ENCODE results near the gene TRDN. TPM values are rescaled to one million over a fixed set of nuclear protein-coding genes. Genes with fewer than 3 reads are reported as not detected.

The TRDN gene
- total and polyA plus RNA-seq, 4 donors = 0.04 to 0.11 (median 0.05) TPM; not detected in 1

DNA sequence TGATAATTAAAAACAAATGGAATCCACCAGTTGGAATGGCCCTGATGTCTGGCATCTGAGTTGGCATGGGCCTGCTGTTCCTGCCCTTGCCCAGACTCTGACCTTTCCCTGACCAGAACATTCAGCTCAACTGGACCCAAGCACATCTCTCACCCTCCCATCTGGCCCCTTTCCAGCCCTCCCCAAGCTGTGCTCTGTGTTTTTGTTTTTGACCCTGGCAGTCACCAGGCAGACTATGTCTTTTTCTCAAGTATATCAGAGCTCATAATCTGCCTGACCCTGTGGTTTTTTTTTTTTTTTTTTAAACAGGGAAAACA, 117.6 kb downstream of the TRDN start:
- H3K27ac ChIP-seq (ENCODE audit: low read depth in 1 of 2, low read length in 1 of 2) = peak overlapping the region in 1 of 2 donors; percentile 81
- DNase-seq (no peak), ATAC-seq (ENCODE audit: insufficient read depth, low FRiP score) (no peak)
- TF ChIP-seq, protein P1, sequence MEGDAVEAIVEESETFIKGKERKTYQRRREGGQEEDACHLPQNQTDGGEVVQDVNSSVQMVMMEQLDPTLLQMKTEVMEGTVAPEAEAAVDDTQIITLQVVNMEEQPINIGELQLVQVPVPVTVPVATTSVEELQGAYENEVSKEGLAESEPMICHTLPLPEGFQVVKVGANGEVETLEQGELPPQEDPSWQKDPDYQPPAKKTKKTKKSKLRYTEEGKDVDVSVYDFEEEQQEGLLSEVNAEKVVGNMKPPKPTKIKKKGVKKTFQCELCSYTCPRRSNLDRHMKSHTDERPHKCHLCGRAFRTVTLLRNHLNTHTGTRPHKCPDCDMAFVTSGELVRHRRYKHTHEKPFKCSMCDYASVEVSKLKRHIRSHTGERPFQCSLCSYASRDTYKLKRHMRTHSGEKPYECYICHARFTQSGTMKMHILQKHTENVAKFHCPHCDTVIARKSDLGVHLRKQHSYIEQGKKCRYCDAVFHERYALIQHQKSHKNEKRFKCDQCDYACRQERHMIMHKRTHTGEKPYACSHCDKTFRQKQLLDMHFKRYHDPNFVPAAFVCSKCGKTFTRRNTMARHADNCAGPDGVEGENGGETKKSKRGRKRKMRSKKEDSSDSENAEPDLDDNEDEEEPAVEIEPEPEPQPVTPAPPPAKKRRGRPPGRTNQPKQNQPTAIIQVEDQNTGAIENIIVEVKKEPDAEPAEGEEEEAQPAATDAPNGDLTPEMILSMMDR (IDR thresholded peaks at IDR 0.05; ENCODE audit: control extremely low read depth, extremely low read depth) = no peak
- no peaks in the 10 kb centered on the region for H3K36me3 ChIP-seq (ENCODE audit: control insufficient read depth in 4 of 4, insufficient read depth in 4 of 4, low read length in 4 of 4)
- H3K4me3 ChIP-seq = no peak overlapping the region
- no peaks in the 10 kb centered on the region for H3K27me3 ChIP-seq (ENCODE audit: control insufficient read depth in 3 of 3, insufficient read depth in 3 of 3, low read length in 2 of 3)
- H3K4me1 ChIP-seq (ENCODE audit: control insufficient read depth in 5 of 5, insufficient read depth in 5 of 5, low read length in 5 of 5) = no peaks in the 10 kb centered on the region
- H3K9me3 ChIP-seq (ENCODE audit: control insufficient read depth in 4 of 4, insufficient read depth in 3 of 4, low read length in 3 of 4) = peaks cover 0 to 3% (median 0%) of the 10 kb centered on the region in 4 donors
- H3K9ac ChIP-seq (ENCODE audit: insufficient read depth in 1 of 2, low read length in 2 of 2) = no peak overlapping the region

DNA sequence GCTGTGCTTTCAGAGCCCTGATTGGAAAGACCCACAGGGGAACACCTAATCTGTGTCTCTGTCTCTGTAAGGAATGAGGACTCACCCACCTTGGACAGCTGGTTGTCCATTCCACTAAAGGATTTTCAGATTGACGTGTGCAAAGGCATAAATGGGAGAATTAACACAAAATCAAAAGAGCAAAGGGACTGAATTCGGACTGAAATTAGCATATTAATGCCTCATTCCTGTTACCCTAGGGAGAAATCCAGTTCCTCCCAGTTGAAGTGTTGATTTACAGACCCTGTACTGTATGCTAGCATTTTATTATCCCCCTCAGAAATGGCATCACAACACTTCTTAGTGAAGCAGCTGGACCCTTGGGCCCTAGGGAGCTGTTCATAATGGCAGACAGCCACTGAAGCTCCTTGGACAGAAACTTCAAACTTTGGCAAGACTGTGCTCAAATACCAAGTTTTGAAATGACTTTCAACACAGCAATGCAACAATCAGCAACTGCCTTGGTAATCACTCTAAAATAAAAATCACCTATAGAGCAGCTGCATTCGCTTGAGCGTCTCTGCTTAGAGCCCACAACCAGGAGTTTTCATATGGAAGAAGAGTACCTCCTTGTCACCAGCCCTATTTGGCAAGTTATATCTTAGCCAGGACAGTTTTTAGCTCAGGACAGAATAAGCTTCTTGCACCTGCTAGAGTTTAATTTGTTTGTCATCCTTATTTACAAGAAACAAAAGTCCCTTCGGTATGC, 118.1 kb downstream of the TRDN start:
- Histone ChIP-seq H3K9ac (ENCODE audit: insufficient read depth in 1 of 2, low read length in 2 of 2) (no peak overlapping the region), H3K27me3 (ENCODE audit: control insufficient read depth in 3 of 3, insufficient read depth in 3 of 3, low read length in 2 of 3) (no peaks in the 10 kb centered on the region), H3K4me1 (ENCODE audit: control insufficient read depth in 5 of 5, insufficient read depth in 5 of 5, low read length in 5 of 5) (no peaks in the 10 kb centered on the region), H3K4me3 (no peak overlapping the region), H3K36me3 (ENCODE audit: control insufficient read depth in 4 of 4, insufficient read depth in 4 of 4, low read length in 4 of 4) (no peaks in the 10 kb centered on the region), H3K9me3 (ENCODE audit: control insufficient read depth in 4 of 4, insufficient read depth in 3 of 4, low read length in 3 of 4) (peaks cover 0 to 3% (median 0%) of the 10 kb centered on the region in 4 donors), H3K27ac (ENCODE audit: low read depth in 1 of 2, low read length in 1 of 2) (peak overlapping the region in 1 of 2 donors; percentile 81)
- TF ChIP-seq, protein P1 (IDR thresholded peaks at IDR 0.05; ENCODE audit: control extremely low read depth, extremely low read depth) = no peak
- ATAC-seq (ENCODE audit: insufficient read depth, low FRiP score) = no peak
- WGBS, 2 donors = 80 to 81% methylated on average over 5 of the region's 5 CpGs
- DNase-seq = no peak

DNA sequence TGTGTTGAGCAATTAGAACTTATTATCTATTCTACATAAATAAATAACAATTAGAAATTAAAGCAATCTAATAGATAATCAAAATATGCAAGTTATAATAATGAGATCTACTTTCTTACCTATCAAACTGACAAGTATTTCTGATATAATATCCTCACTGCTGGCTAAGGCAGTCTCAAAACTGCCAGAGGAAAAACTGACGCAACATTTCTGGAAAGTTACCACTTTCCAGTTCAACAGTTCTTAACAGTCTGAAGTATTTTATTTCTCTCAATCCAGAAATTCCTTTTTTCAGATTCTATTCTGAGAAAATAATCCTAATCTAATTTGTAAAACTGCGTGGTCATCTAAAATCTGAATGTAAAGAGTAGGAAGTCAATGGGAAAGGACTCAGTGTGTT, 121.0 kb downstream of the TRDN start:
- H3K4me1 ChIP-seq (ENCODE audit: control insufficient read depth in 5 of 5, insufficient read depth in 5 of 5, low read length in 5 of 5) = no peaks in the 10 kb centered on the region
- 71 to 77% methylated on average over 2 of the region's 2 CpGs for WGBS, 2 donors
- no peaks in the 10 kb centered on the region for H3K9me3 ChIP-seq (ENCODE audit: control insufficient read depth in 4 of 4, insufficient read depth in 3 of 4, low read length in 3 of 4)
- peak overlapping the region in 1 of 2 donors; percentile 60 for H3K27ac ChIP-seq (ENCODE audit: low read depth in 1 of 2, low read length in 1 of 2)
- no peak overlapping the region for H3K4me3 ChIP-seq
- DNase-seq = peak in 1 of 3 donors; percentile 3
- no peaks in the 10 kb centered on the region for H3K36me3 ChIP-seq (ENCODE audit: control insufficient read depth in 4 of 4, insufficient read depth in 4 of 4, low read length in 4 of 4)
- no peaks in the 10 kb centered on the region for H3K27me3 ChIP-seq (ENCODE audit: control insufficient read depth in 3 of 3, insufficient read depth in 3 of 3, low read length in 2 of 3)
- ATAC-seq (ENCODE audit: insufficient read depth, low FRiP score) = no peak
- TF ChIP-seq, protein P1 (IDR thresholded peaks at IDR 0.05; ENCODE audit: control extremely low read depth, extremely low read depth) = no peak
- H3K9ac ChIP-seq (ENCODE audit: insufficient read depth in 1 of 2, low read length in 2 of 2) = no peak overlapping the region

DNA sequence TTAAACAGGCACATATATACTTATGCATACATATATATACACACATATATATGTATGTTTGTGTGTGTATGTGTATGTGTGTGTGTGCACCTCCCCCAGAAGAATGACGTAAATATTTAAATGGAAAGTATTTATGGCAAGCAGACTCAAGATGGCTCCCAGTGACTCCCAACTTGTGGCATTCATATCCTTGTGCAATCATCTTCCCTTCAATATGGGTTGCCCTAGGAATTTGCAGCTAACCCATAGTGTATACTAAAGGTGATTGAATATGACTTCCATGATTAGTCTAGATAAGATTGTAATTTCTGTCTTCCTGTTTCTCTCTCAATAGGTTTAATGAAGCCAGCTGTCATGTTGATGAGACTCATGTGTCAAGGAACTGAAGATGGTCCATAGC, 127.6 kb downstream of the TRDN start:
- no peak overlapping the region for H3K4me3 ChIP-seq
- H3K4me1 ChIP-seq (ENCODE audit: control insufficient read depth in 5 of 5, insufficient read depth in 5 of 5, low read length in 5 of 5) = no peaks in the 10 kb centered on the region
- ATAC-seq (ENCODE audit: insufficient read depth, low FRiP score) = no peak
- no peaks in the 10 kb centered on the region for H3K27me3 ChIP-seq (ENCODE audit: control insufficient read depth in 3 of 3, insufficient read depth in 3 of 3, low read length in 2 of 3)
- DNase-seq = no peak
- no peak overlapping the region for H3K9ac ChIP-seq (ENCODE audit: insufficient read depth in 1 of 2, low read length in 2 of 2)
- no peaks in the 10 kb centered on the region for H3K36me3 ChIP-seq (ENCODE audit: control insufficient read depth in 4 of 4, insufficient read depth in 4 of 4, low read length in 4 of 4)
- no peak overlapping the region for H3K27ac ChIP-seq (ENCODE audit: low read depth in 1 of 2, low read length in 1 of 2)
- TF ChIP-seq, protein P1 (IDR thresholded peaks at IDR 0.05; ENCODE audit: control extremely low read depth, extremely low read depth) = no peak
- 45 to 59% methylated on average over 1 of the region's 1 CpG for WGBS, 2 donors
- no peaks in the 10 kb centered on the region for H3K9me3 ChIP-seq (ENCODE audit: control insufficient read depth in 4 of 4, insufficient read depth in 3 of 4, low read length in 3 of 4)

All from lung (tissue), 12 donors.